K562 (cell line): ENCODE measurements around the gene PDGFA. TPM values are rescaled to one million over a fixed set of nuclear protein-coding genes. Genes with fewer than 3 reads are reported as not detected.

Source experiments
- GTF2A2 ChIP-seq: IDR thresholded peaks from 2 replicates; pipeline ENCODE4 v1.6.1; 2016; ENCODE audit warnings: mild to moderate bottlenecking, missing genetic modification characterization, missing compliant biosample characterization
- MCM3 ChIP-seq: fragments of 450-650 bp; IDR thresholded peaks from 2 replicates; pipeline ENCODE4 v1.6.1; 2016
- MTA2 ChIP-seq: fragments of 450-650 bp; IDR thresholded peaks from 2 replicates; pipeline ENCODE4 v1.6.1; 2016; ENCODE audit warnings: low read depth
- PBX2 ChIP-seq, 2 experiments: IDR thresholded peaks in 1 of 2; conservative IDR thresholded peaks in 1 of 2; 2 replicates each; pipeline ENCODE4 v1.6.1; 2016; ENCODE audit warnings: low read depth in 2 of 2, mild to moderate bottlenecking in 1 of 2, missing compliant biosample characterization in 1 of 2, missing genetic modification characterization in 1 of 2, moderate library complexity in 1 of 2
- ZBTB2 ChIP-seq: fragments of 450-650 bp; IDR thresholded peaks from 2 replicates; pipeline ENCODE4 v1.6.1; 2016; ENCODE audit warnings: antibody characterized with exemption
- ZNF121 ChIP-seq: sonication (generic); formaldehyde crosslinking; conservative IDR thresholded peaks from 2 replicates; pipeline ENCODE4 v1.8.0; 2022; ENCODE audit warnings: missing genetic modification reagents
- polyA plus RNA-seq, 8 experiments: library from polyadenylated mRNA; depleted of rRNA in 4 of 8; stranded (reverse) in 5 of 8; unstranded in 3 of 8; fragments of >200 nt; fragmentation: Nextera tagmentation in 2 of 8; fragmentation: Illumina TruSeq in 1 of 8; extraction: Ambion mirVana in 2 of 8; extraction: Trizol in 1 of 8; gene quantifications; 2 replicates each; pipeline versions ENCODE4 v1.2.1 to v1.2.3, GENCODE V29; 2011 to 2014; ENCODE audit warnings: inconsistent platforms in 1 of 8, missing spikeins in 1 of 8
- total RNA-seq, 7 experiments: library from RNA; depleted of rRNA in 6 of 7; stranded (reverse); fragments of >200 nt in 6 of 7; fragmentation: Illumina TruSeq in 2 of 7; extraction: Trizol in 2 of 7; gene quantifications; 2 replicates each; pipeline versions ENCODE4 v1.2.1 to v1.2.3, GENCODE V29; 2011 to 2021; ENCODE audit warnings: low replicate concordance in 1 of 7

Gene PDGFA
- total and polyA plus RNA-seq, 9 of the 15 experiments (the other 6 are each of a cell fraction or from before 2014, with no cell fraction given): 2.5 to 10.2 (median 4.6) TPM

- TF ChIP-seq ZNF121 (CRISPR knock-in tag) (no peak), MTA2 (no peak), ZBTB2 (no peak), MCM3 (no peak), GTF2A2 (tag) (no peak), PBX2 (CRISPR knock-in tag; IDR thresholded peaks at IDR 0.05; ENCODE audit: low read depth) (no peak), PBX2 (tag; conservative IDR thresholded peaks at IDR 0.05; ENCODE audit: low read depth) (no peak)
These were observed 46.5 kb upstream of the PDGFA start (continued) for GRCh38 chr7:566100-566499.
